Measurements from ENCODE around the gene NPTX2.

NPTX2 gene

DNA sequence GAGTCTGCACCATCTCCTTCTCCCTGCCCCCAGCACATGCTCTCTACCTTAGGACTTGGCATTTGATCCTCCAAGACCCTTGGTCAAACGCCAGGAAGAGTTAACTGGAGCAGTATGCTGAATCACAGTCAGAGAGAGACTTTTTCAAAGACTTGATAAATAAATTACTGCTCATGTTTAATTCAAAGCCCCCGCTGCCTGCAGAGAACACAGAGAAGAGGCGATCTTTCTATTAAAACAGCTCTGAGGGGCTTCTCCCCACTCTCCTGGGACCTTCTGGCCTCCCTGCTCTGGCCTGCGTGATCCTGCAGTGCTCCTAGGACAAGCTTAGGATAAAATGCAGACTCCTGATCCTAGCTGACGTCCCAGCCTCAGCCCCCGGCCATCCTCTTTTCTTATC is 47.8 kb downstream of the NPTX2 start:
- H3K27me3 ChIP-seq = no peaks in the 10 kb centered on the region
- H3K4me3 ChIP-seq (ENCODE audit: low read depth in 1 of 2, low read length in 1 of 2) = no peak overlapping the region
- TF ChIP-seq CTCF (IDR thresholded peaks at IDR 0.05) = no peak
- no peaks in the 10 kb centered on the region for H3K4me1 ChIP-seq (ENCODE audit: control insufficient read depth in 1 of 2, insufficient read depth in 1 of 2, low read depth in 1 of 2, low read length in 1 of 2)
- H3K36me3 ChIP-seq = no peaks in the 10 kb centered on the region
- H3K27ac ChIP-seq = no peak overlapping the region
- H3K9me3 ChIP-seq = no peaks in the 10 kb centered on the region

DNA sequence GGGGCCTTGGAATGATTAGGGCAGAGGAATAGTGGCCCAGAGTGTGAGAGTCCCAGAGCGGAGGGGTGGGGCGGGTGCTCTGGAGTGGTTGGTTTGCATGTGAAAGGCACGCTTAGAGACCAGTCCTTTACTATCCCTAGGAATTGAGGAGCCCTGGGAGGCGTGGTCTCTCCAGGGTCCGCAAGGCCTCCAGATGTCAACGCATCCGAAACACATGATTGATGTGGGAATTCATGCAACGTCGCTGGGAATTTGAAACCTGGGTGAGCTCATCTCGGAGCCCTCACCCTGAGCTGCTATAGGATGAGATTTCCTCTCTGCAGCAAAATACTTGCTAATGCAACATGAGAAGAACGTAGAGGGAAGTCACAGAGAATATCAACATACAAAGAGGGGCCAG is 51.2 kb downstream of the NPTX2 start:
- Histone ChIP-seq H3K4me1 (ENCODE audit: control insufficient read depth in 1 of 2, insufficient read depth in 1 of 2, low read depth in 1 of 2, low read length in 1 of 2) (no peaks in the 10 kb centered on the region), H3K4me3 (ENCODE audit: low read depth in 1 of 2, low read length in 1 of 2) (no peak overlapping the region), H3K27ac (no peak overlapping the region), H3K27me3 (no peaks in the 10 kb centered on the region), H3K9me3 (no peaks in the 10 kb centered on the region), H3K36me3 (no peaks in the 10 kb centered on the region)
- TF ChIP-seq CTCF (IDR thresholded peaks at IDR 0.05) = no peak

DNA sequence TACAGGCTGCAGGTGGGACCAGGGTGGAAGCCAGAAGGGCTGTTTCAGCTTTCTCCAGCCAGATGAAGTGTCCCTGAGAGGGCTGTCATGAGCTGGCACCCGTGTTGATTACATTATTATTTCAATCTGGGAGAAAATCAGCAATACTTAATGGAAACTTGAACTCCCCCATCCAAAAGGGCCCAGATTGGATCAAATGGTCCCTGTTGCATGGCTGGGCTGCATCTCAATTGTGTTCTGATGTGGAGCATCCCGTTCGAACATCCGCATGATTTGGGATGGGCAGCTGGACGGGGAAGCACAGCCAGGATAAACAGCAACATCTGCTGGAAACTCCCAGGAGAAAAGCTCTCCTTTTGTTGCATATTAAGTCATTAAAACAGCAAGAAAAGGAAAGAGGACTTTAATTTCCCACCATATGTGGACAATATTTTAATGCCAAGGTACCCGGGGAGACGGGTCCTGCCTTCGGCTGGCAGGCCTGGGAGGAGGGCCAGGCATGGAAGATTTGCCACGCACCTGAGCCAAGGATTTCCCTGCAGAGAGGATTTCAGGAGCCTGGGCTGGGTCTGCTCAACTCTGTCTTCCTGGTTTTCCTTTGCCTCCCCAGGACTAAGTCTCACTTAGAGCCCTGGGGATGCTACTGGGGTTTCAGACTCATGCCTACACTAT is 52.4 kb downstream of the NPTX2 start:
- H3K4me3 ChIP-seq (ENCODE audit: low read depth in 1 of 2, low read length in 1 of 2) = no peak overlapping the region
- H3K4me1 ChIP-seq (ENCODE audit: control insufficient read depth in 1 of 2, insufficient read depth in 1 of 2, low read depth in 1 of 2, low read length in 1 of 2) = no peaks in the 10 kb centered on the region
- no peak overlapping the region for H3K27ac ChIP-seq
- no peaks in the 10 kb centered on the region for H3K36me3 ChIP-seq
- H3K27me3 ChIP-seq = no peaks in the 10 kb centered on the region
- no peak for TF ChIP-seq CTCF (IDR thresholded peaks at IDR 0.05)
- no peaks in the 10 kb centered on the region for H3K9me3 ChIP-seq

GRCh38 chr7:98670186-98670585 is 53.1 kb downstream of the NPTX2 start:
- no peaks in the 10 kb centered on the region for H3K36me3 ChIP-seq
- H3K9me3 ChIP-seq = no peaks in the 10 kb centered on the region
- TF ChIP-seq CTCF (IDR thresholded peaks at IDR 0.05) = no peak
- no peak overlapping the region for H3K27ac ChIP-seq
- H3K4me3 ChIP-seq (ENCODE audit: low read depth in 1 of 2, low read length in 1 of 2) = no peak overlapping the region
- H3K4me1 ChIP-seq (ENCODE audit: control insufficient read depth in 1 of 2, insufficient read depth in 1 of 2, low read depth in 1 of 2, low read length in 1 of 2) = no peaks in the 10 kb centered on the region
- H3K27me3 ChIP-seq = no peaks in the 10 kb centered on the region

- Histone ChIP-seq H3K4me1 (ENCODE audit: control insufficient read depth in 1 of 2, insufficient read depth in 1 of 2, low read depth in 1 of 2, low read length in 1 of 2) (no peaks in the 10 kb centered on the region), H3K27me3 (no peaks in the 10 kb centered on the region), H3K9me3 (no peaks in the 10 kb centered on the region), H3K4me3 (ENCODE audit: low read depth in 1 of 2, low read length in 1 of 2) (no peak overlapping the region), H3K36me3 (no peaks in the 10 kb centered on the region), H3K27ac (no peak overlapping the region)
- no peak for TF ChIP-seq CTCF (IDR thresholded peaks at IDR 0.05)
Measured at GRCh38 chr7:98671733-98672331, 54.7 kb downstream of the NPTX2 start.
